ENCODE results near the gene KSR1. TPM values are rescaled to one million over a fixed set of nuclear protein-coding genes. Genes with fewer than 3 reads are reported as not detected.

The KSR1 gene
- total RNA-seq, 4 donors from 2014 or later, result 26.6 to 64.4 (median 42.2) TPM

DNA sequence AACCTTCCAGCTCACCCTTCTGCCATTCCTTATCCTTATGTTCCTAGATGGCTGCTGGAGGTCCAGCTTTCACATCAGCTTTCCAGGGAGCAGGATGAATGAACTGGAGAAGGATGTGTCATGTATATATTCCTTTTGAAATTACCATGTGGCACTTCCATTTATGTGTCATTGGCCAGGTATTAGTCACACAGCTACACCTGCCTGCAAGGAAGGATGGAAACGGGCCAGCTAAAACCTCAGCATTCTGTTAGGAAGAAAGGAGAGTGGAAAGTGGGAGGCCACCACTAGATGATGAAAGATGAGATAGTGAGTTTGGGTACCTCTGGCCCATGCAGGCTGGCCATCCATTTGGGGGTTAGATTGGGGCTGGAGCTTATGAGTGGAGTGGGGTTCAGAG, 67.5 kb downstream of the KSR1 start:
- no peaks in the 10 kb centered on the region for H3K27me3 ChIP-seq
- H3K4me1 ChIP-seq, result peaks cover 0 to 24% (median 5%) of the 10 kb centered on the region in 4 donors
- no peaks in the 10 kb centered on the region for H3K36me3 ChIP-seq
- TF ChIP-seq, protein P1, sequence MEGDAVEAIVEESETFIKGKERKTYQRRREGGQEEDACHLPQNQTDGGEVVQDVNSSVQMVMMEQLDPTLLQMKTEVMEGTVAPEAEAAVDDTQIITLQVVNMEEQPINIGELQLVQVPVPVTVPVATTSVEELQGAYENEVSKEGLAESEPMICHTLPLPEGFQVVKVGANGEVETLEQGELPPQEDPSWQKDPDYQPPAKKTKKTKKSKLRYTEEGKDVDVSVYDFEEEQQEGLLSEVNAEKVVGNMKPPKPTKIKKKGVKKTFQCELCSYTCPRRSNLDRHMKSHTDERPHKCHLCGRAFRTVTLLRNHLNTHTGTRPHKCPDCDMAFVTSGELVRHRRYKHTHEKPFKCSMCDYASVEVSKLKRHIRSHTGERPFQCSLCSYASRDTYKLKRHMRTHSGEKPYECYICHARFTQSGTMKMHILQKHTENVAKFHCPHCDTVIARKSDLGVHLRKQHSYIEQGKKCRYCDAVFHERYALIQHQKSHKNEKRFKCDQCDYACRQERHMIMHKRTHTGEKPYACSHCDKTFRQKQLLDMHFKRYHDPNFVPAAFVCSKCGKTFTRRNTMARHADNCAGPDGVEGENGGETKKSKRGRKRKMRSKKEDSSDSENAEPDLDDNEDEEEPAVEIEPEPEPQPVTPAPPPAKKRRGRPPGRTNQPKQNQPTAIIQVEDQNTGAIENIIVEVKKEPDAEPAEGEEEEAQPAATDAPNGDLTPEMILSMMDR (IDR thresholded peaks at IDR 0.05), result no peak
- no peak for TF ChIP-seq POLR2A (IDR thresholded peaks at IDR 0.05)
- H3K9me3 ChIP-seq, result no peaks in the 10 kb centered on the region
- H3K27ac ChIP-seq, result no peak overlapping the region
- H3K4me3 ChIP-seq, result no peak overlapping the region
- DNase-seq, result no peak

DNA sequence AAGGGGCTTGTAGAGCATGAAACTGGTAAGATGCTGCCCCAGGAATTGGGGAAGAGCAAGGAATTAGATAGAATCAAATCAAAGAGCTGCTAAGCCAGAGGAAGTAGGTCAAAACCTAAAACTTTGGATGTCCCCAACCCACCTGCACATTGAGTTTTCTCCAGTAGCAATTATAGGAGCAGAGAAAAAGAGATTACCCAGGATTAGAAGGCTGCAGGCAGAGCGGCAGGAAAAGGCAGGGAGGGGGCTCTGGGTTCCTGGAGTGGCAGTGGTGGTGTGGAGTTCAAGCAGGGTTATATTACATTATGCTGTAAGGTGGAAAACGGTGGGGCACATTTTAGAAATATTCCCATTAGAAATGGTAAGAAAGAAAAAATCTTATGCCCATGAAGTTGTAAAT, 68.3 kb downstream of the KSR1 start:
- no peak for DNase-seq
- Histone ChIP-seq H3K36me3 (no peaks in the 10 kb centered on the region), H3K9me3 (no peaks in the 10 kb centered on the region), H3K27ac (no peak overlapping the region), H3K27me3 (no peaks in the 10 kb centered on the region), H3K4me3 (no peak overlapping the region), H3K4me1 (peaks cover 0 to 24% (median 5%) of the 10 kb centered on the region in 4 donors)
- TF ChIP-seq, protein P1 (IDR thresholded peaks at IDR 0.05), result no peak
- no peak for TF ChIP-seq POLR2A (IDR thresholded peaks at IDR 0.05)

DNA sequence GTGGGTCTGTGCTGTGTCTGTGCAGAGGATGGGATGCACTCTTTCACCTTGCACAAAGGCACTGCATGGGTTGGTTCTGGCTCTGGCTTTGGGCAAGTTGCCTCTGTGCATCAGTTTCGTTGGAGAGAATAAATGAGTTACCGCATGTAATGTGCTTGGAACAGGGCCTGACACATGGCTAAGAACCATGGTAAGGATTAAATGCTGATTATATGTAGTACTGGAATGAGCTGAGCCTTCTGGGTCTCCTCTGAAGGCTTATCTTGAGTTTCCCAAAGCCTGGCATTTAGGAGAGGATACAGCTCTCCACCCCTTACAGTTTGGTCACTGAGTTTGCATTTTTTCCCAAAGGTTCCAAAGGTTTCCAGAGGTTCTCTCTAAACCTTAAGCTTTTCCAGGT, 69.1 kb downstream of the KSR1 start:
- DNase-seq, result no peak
- Histone ChIP-seq H3K9me3 (no peaks in the 10 kb centered on the region), H3K27ac (no peak overlapping the region), H3K4me3 (no peak overlapping the region), H3K36me3 (no peaks in the 10 kb centered on the region), H3K27me3 (no peaks in the 10 kb centered on the region), H3K4me1 (peaks cover 0 to 18% (median 5%) of the 10 kb centered on the region in 4 donors)
- TF ChIP-seq, protein P1 (IDR thresholded peaks at IDR 0.05), result no peak

DNA sequence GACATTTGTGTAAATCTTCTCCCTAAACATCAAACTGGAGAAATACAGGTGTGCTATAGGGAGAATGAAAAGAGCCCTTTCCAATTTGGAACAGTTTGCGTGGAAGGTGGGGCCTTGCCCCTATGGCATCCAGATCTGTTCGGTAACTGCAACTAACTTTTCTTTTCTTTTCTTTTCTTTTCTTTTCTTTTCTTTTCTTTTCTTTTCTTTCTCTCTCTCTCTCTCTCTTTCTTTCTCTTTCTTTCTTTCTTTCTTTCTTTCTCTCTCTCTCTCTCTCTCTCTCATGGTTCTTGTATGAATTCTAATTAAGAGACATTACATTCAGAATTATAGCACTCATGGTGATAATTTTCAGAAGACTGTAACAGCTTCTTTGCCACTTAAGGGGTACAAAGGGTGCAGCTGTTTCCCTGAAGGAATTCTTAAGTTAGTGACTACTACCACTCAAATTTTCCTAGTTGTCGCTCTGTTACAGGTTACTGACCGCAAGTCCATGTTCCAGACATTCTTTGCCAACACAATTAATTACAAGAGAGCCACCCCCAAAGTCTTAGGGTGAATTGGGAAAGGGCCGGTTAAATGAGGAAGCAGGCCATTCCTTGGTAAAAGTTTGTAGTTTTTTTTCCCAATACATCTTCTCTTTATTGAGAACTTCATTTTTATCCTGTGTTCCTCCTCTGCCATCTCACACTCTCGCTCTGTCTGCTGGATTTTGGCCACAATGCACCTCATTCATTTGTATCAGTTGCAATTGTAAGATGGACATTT, 69.8 kb downstream of the KSR1 start:
- H3K9me3 ChIP-seq, result no peaks in the 10 kb centered on the region
- H3K27me3 ChIP-seq, result no peaks in the 10 kb centered on the region
- no peak for DNase-seq
- H3K27ac ChIP-seq, result no peak overlapping the region
- H3K4me3 ChIP-seq, result no peak overlapping the region
- no peak for TF ChIP-seq POLR2A (IDR thresholded peaks at IDR 0.05)
- TF ChIP-seq, protein P1 (IDR thresholded peaks at IDR 0.05), result no peak
- no peaks in the 10 kb centered on the region for H3K36me3 ChIP-seq
- peaks cover 0 to 18% (median 5%) of the 10 kb centered on the region in 4 donors for H3K4me1 ChIP-seq

DNA sequence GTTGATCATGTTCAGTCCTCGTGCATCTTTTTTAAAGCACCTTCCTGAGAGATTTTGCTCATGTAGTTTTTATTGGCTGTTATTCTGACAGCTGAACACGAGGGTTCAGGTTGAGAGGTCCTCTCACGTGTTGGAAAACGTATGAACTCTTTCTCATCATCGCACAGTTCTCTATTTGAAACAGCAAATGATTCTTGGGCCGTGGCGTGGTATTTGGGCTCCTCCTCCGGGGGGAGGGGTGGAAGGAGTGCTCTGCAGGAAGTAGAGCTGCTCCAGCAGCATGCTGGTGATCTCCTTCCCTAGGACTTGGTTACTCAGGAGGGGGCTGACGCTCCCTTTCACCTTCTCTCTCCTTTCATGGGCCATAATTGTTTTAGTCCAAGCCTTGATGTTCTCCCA, 70.4 kb downstream of the KSR1 start:
- no peaks in the 10 kb centered on the region for H3K9me3 ChIP-seq
- H3K36me3 ChIP-seq, result no peaks in the 10 kb centered on the region
- no peak overlapping the region for H3K27ac ChIP-seq
- no peaks in the 10 kb centered on the region for H3K27me3 ChIP-seq
- H3K4me3 ChIP-seq, result no peak overlapping the region
- H3K4me1 ChIP-seq, result peaks cover 0 to 23% (median 6%) of the 10 kb centered on the region in 4 donors
- DNase-seq, result peak in 2 of 3 donors; percentile 45 to 72
- no peak for TF ChIP-seq POLR2A (IDR thresholded peaks at IDR 0.05)
- TF ChIP-seq, protein P1 (IDR thresholded peaks at IDR 0.05), result no peak

Data from Peyer's patch (tissue), 4 donors.